Spleen (tissue), 11 donors: ENCODE data around the gene SEM1. TPM values are rescaled to one million over a fixed set of nuclear protein-coding genes. Genes with fewer than 3 reads are reported as not detected.

ENCODE experiments used
- DNase-seq: peaks from one replicate; pipeline ENCODE4 v3.0.0-alpha.2; 2020
- H3K27ac ChIP-seq, 8 donors: fragments of 200-600 bp; sonication (generic) in 7 of 8; 1 replicate in 4 of 8; 2 replicates in 4 of 8; pipeline versions ENCODE4 v1.5.0 to v1.8.0; 2016 to 2021; ENCODE audit warnings: inconsistent platforms in 4 of 8, mild to moderate bottlenecking in 4 of 8, moderate library complexity in 1 of 8
- H3K27me3 ChIP-seq, 7 donors: fragments of 200-600 bp; sonication (generic) in 6 of 7; replicated peaks in 1 of 7; 1 replicate in 4 of 7; 2 replicates in 3 of 7; pipeline versions ENCODE4 v1.5.0 to v1.8.0; 2016 to 2021; ENCODE audit warnings: inconsistent platforms in 3 of 7, mild to moderate bottlenecking in 1 of 7
- H3K36me3 ChIP-seq, 6 donors: fragments of 200-600 bp; sonication (generic) in 5 of 6; 1 replicate in 4 of 6; 2 replicates in 2 of 6; pipeline versions ENCODE4 v1.5.0 to v1.8.0; 2016 to 2021; ENCODE audit warnings: inconsistent platforms in 2 of 6
- H3K4me1 ChIP-seq, 6 donors: fragments of 200-600 bp; sonication (generic) in 5 of 6; 1 replicate in 3 of 6; 2 replicates in 3 of 6; pipeline versions ENCODE4 v1.5.0 to v1.8.0; 2016 to 2021; ENCODE audit warnings: inconsistent platforms in 3 of 6
- H3K4me3 ChIP-seq, 8 donors: fragments of 200-600 bp; sonication (generic) in 7 of 8; 1 replicate in 4 of 8; 2 replicates in 4 of 8; pipeline versions ENCODE4 v1.5.0 to v1.8.0; 2016 to 2021; ENCODE audit warnings: inconsistent platforms in 4 of 8, mild to moderate bottlenecking in 4 of 8, moderate library complexity in 2 of 8
- H3K9me3 ChIP-seq, 8 donors: fragments of 200-600 bp; sonication (generic) in 7 of 8; 1 replicate in 4 of 8; 2 replicates in 4 of 8; pipeline versions ENCODE4 v1.5.0 to v1.8.0; 2016 to 2021; ENCODE audit warnings: inconsistent platforms in 4 of 8
- CTCF ChIP-seq, 11 experiments: fragments of 200-600 bp in 7 of 11; fragments of 450-650 bp in 4 of 11; sonication (generic) in 4 of 11; IDR thresholded peaks in 8 of 11; conservative IDR thresholded peaks in 3 of 11; 1 replicate in 7 of 11; 2 replicates in 4 of 11; pipeline versions ENCODE4 v1.4.0 to v1.8.0; 2016 to 2021; ENCODE audit warnings: antibody characterized with exemption in 11 of 11, inconsistent platforms in 4 of 11, mild to moderate bottlenecking in 1 of 11
- POLR2A ChIP-seq, 3 donors: fragments of 450-650 bp; IDR thresholded peaks; one replicate each; pipeline ENCODE4 v1.5.1; 2017; ENCODE audit warnings: antibody characterized with exemption in 3 of 3, mild to moderate bottlenecking in 1 of 3
- POLR2AphosphoS5 ChIP-seq, 3 donors: sonication (generic); formaldehyde crosslinking; IDR thresholded peaks; one replicate each; pipeline ENCODE4 v1.5.1; 2017; ENCODE audit warnings: antibody characterized with exemption in 3 of 3
- WGBS, 5 donors: extraction: QIAGEN DNeasy Blood & Tissue Kit in 3 of 5; methylation state at CpG; one replicate each; pipeline versions ENCODE4 v1.1.5 to v1.1.7; 2013 to 2018; 5-methylcytosine and 5-hydroxymethylcytosine counted together
- intact Hi-C: fragments of 100-400 bp; cut with DNase I; formaldehyde crosslinking; loops from one replicate; pipeline ENCODE4 v1.15.0; 2023; ENCODE audit warnings: low total_unique reads
- polyA plus RNA-seq, 3 donors: library from polyadenylated mRNA; stranded (reverse); fragments of 200-250 nt; gene quantifications; one replicate each; pipeline ENCODE4 v1.2.1, GENCODE V29; 2013
- total RNA-seq, 7 donors: library from RNA; depleted of rRNA in 3 of 7; stranded (reverse); fragments of >200 nt in 3 of 7; fragmentation: NEBNext Ultra II Directional in 4 of 7; extraction: Animal tissue kit (Norgen Biotek cat#: 25700) in 4 of 7; gene quantifications; one replicate each; pipeline versions ENCODE4 v1.1.0 to v1.2.1, GENCODE V29; 2016 to 2021
- donor health status: healthy with polysubstance abuse.
- donor health status: DM: no; HTN: no; CAD: no; lungs with moderate emphysema.
- donor health status: DM: no; HTN: no; CAD: no.
- donor health status: Bipolar disorder and iron deficiency.
- donor health status: healthy.
- donor health status: DM: no; HTN: no; CAD: no.
- donor health status: DM: yes; HTN: yes; CAD: no.

Gene SEM1
- total and polyA plus RNA-seq, 10 donors: 15.5 to 78.6 (median 39.9) TPM

GRCh38 chr7:96718107-96719003 lies 8.7 kb upstream of the SEM1 start:
- Histone ChIP-seq H3K4me1 (no peaks in the 10 kb centered on the region), H3K36me3 (no peaks in the 10 kb centered on the region), H3K27ac (no peak overlapping the region), H3K27me3 (peaks cover 0 to 26% (median 0%) of the 10 kb centered on the region in 7 donors), H3K9me3 (peaks cover 0 to 21% (median 7%) of the 10 kb centered on the region in 8 donors), H3K4me3 (no peak overlapping the region)
- no peak for DNase-seq
- 57 to 73% (median 66%) methylated on average over 3 of the region's 3 CpGs for WGBS, 5 donors
- no peak for TF ChIP-seq POLR2A (IDR thresholded peaks at IDR 0.05)
- TF ChIP-seq POLR2AphosphoS5 (IDR thresholded peaks at IDR 0.05): no peak
- no peak for TF ChIP-seq CTCF (IDR thresholded peaks at IDR 0.05 in 8 of 11, conservative IDR thresholded peaks at IDR 0.05 in 3 of 11)
- intact Hi-C loops: no loop called here

- DNase-seq: no peak
- no peaks in the 10 kb centered on the region for H3K36me3 ChIP-seq
- no peak overlapping the region for H3K27ac ChIP-seq
- H3K4me1 ChIP-seq: peaks cover 8 to 17% (median 11%) of the 10 kb centered on the region in 6 donors
- H3K9me3 ChIP-seq: peaks cover 0 to 34% (median 18%) of the 10 kb centered on the region in 8 donors
- H3K4me3 ChIP-seq: no peak overlapping the region
- TF ChIP-seq POLR2AphosphoS5 (IDR thresholded peaks at IDR 0.05): no peak
- no peak for TF ChIP-seq CTCF (IDR thresholded peaks at IDR 0.05 in 8 of 11, conservative IDR thresholded peaks at IDR 0.05 in 3 of 11)
- no peak for TF ChIP-seq POLR2A (IDR thresholded peaks at IDR 0.05)
- intact Hi-C loops: no loop called here
- H3K27me3 ChIP-seq: peaks cover 0 to 12% (median 0%) of the 10 kb centered on the region in 7 donors
- 66 to 96% (median 89%) methylated on average over 3 of the region's 3 CpGs for WGBS, 5 donors
Measured at GRCh38 chr7:96713037-96713436, 3.4 kb upstream of the SEM1 start.

DNA sequence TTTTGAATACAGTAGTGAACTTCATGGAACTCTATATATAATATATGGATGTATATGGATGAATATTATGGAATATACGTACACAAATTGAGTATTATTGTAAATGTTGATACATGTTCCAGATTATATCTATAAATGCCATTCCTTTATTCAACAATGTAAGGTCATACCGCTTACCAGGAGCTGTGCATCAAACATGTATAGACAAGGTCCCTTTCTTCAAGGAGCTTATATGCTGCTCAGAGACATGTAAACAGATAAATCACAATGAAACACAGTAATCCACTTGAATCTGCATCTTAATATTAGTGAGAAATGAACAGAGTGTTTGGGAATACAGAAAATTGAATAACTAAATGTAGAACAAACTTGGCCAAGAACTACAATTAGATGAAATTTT lies 898 bp upstream of the SEM1 start:
- Histone ChIP-seq H3K27me3 (no peaks in the 10 kb centered on the region), H3K4me1 (peaks cover 13 to 40% (median 30%) of the 10 kb centered on the region in 6 donors), H3K27ac (no peak overlapping the region), H3K9me3 (peaks cover 0 to 28% (median 18%) of the 10 kb centered on the region in 8 donors), H3K36me3 (peaks cover 0 to 16% (median 2%) of the 10 kb centered on the region in 6 donors), H3K4me3 (no peak overlapping the region)
- no peak for DNase-seq
- TF ChIP-seq POLR2AphosphoS5 (IDR thresholded peaks at IDR 0.05) (no peak), POLR2A (IDR thresholded peaks at IDR 0.05) (no peak), CTCF (IDR thresholded peaks at IDR 0.05 in 8 of 11, conservative IDR thresholded peaks at IDR 0.05 in 3 of 11) (no peak)
- intact Hi-C loops: no loop called here
- 96 to 98% (median 97%) methylated on average over 2 of the region's 2 CpGs for WGBS, 5 donors

DNA sequence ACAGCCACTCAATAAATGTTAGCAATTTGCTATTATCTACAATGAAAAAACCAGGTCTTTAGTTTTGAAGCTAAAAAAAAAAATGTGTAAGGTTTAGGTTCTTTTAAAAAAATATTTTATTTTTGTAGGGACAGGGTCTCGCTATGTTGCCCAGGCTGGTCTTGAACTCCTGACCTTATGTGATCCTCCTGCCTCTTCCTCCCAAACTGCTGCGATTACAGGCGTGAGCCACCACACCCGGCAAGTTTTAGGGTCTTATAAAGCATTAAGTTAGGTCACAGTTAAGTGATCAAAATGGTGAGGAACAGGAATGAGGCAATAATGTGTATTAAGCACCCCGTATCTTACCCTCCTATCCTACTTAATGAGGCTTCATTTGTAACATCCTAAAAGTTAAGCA lies 774 bp downstream of the SEM1 start:
- Histone ChIP-seq H3K9me3 (peaks cover 0 to 19% (median 14%) of the 10 kb centered on the region in 8 donors), H3K27me3 (no peaks in the 10 kb centered on the region), H3K4me1 (peaks cover 20 to 56% (median 42%) of the 10 kb centered on the region in 6 donors), H3K27ac (peak overlapping the region in 6 of 8 donors; percentile 72 to 91 (median 89)), H3K36me3 (peaks cover 0 to 24% (median 2%) of the 10 kb centered on the region in 6 donors), H3K4me3 (peak overlapping the region; percentile 59 to 95 (median 82))
- intact Hi-C loops: no loop called here
- no peak for DNase-seq
- no peak for TF ChIP-seq POLR2AphosphoS5 (IDR thresholded peaks at IDR 0.05)
- TF ChIP-seq POLR2A (IDR thresholded peaks at IDR 0.05): no peak
- no peak for TF ChIP-seq CTCF (IDR thresholded peaks at IDR 0.05 in 8 of 11, conservative IDR thresholded peaks at IDR 0.05 in 3 of 11)
- WGBS, 5 donors: 42 to 62% (median 53%) methylated on average over 5 of the region's 5 CpGs
